NCI-H748 (cell line): Measurements from ENCODE around the gene MIDN.

Experiments
- DNase-seq: peaks from one replicate; lab custom pipeline; 2025; ENCODE audit not compliant: unreplicated experiment; lab: John Stamatoyannopoulos, UW

MIDN gene

GRCh38 chr19:1232652-1233072, 15.7 kb upstream of the MIDN start:
- DNase-seq, result no peak

- DNase-seq, result no peak
Observed at GRCh38 chr19:1233115-1233667, 15.2 kb upstream of the MIDN start.

GRCh38 chr19:1234051-1234954, 14.1 kb upstream of the MIDN start:
- DNase-seq, result no peak

- DNase-seq, result no peak
Observed at GRCh38 chr19:1234955-1235380, 13.4 kb upstream of the MIDN start.

GRCh38 chr19:1235625-1236538, 12.5 kb upstream of the MIDN start:
- DNase-seq, result no peak

- DNase-seq, result peak; percentile 67
Observed at GRCh38 chr19:1236576-1236975, 11.8 kb upstream of the MIDN start.

- peak; percentile 41 for DNase-seq
Observed at GRCh38 chr19:1237027-1237659, 11.2 kb upstream of the MIDN start.

- DNase-seq, result peak; percentile 50
Observed at GRCh38 chr19:1237754-1238368, 10.5 kb upstream of the MIDN start, which contains the start of gene CBARP. Gene CBARP, minus strand, starts transcription at chr19:1238005. Its CDS starts 1,905 bp downstream, at chr19:1236100.

GRCh38 chr19:1238369-1239303, 9.7 kb upstream of the MIDN start:
- DNase-seq, result no peak

- no peak for DNase-seq
Observed at GRCh38 chr19:1239420-1239795, 9.0 kb upstream of the MIDN start.

GRCh38 chr19:1239796-1240737, 8.3 kb upstream of the MIDN start:
- peak; percentile 88 for DNase-seq

- no peak for DNase-seq
Observed at GRCh38 chr19:1240925-1241324, 7.5 kb upstream of the MIDN start.

- DNase-seq, result peak; percentile 92
Observed at GRCh38 chr19:1241417-1242095, 6.8 kb upstream of the MIDN start, which contains the start of gene ATP5F1D. Gene ATP5F1D, plus strand, starts transcription at chr19:1241751. Its CDS starts 100 bp downstream, at chr19:1241851.

GRCh38 chr19:1243768-1244692, 4.4 kb upstream of the MIDN start:
- DNase-seq, result peak; percentile 57

GRCh38 chr19:1244693-1245451, 3.5 kb upstream of the MIDN start:
- no peak for DNase-seq
